ENCODE data around the gene TMEM178A.
A peak's percentile ranks its signal among the peaks of the same experiment; 100 is the strongest.
"Not testable (repeated sequence)": the region's sequence is repeated elsewhere in the genome, so short reads cannot be mapped to it uniquely, and the experiment has no call there.

The TMEM178A gene

DNA sequence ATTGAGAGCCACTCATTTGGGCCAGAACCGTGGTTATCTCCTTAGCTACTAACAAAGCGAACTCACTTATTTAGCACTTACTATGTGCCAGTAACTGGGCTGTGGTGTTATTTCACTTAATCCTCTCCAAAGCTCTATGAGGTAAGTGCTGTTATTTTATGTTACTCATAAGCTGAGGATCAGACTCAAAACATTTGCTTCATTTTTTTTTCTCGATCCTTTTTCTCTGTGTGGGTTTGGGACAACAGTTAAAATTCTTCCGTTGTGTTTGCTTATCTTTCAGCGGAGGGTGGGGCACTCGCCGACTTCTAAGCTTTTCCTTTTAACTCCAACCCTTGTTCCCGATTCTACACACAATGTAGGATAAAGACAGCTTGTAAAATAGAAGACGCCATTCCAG, 52.8 kb downstream of the TMEM178A start:
- DNase-seq, result no peak

DNA sequence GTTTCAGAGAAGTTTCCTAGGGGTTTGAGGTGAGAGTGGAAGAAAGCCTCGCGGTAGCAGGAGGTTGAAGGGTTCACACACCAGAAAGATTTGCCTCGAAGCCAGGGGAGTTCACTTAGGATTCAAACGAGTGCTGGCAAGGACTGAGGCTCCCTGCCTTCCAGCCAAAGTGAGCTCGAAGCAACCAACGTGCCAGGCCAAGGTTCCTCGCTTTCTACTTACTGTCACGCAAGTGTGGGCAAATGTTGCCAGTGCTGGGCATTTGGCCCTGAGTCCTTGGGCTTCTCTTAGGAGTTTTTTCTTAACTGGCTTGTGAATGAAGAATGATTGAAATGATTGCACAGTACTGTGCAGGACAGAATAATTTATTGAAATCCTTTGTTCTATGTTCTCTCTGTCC, 53.6 kb downstream of the TMEM178A start:
- DNase-seq, result no peak

DNA sequence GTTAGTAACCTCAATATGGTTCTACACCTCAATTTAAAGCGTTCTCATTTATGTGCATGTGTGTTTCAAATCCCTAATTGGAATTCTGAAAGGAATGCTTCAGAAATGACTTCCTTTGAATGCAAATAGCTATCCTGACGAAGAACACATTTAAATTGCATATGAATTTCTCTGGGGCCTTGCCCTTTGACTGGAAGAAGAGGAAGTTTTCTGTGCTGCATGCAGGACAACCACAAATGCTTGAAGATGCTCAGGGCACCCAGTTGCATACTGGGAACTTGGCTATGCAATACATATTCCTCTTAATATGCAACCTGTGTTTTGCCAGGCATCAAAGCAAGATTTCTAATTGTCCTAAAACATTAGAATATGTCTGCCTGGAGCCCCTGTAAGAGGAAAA, 55.3 kb downstream of the TMEM178A start:
- DNase-seq, result no peak

DNA sequence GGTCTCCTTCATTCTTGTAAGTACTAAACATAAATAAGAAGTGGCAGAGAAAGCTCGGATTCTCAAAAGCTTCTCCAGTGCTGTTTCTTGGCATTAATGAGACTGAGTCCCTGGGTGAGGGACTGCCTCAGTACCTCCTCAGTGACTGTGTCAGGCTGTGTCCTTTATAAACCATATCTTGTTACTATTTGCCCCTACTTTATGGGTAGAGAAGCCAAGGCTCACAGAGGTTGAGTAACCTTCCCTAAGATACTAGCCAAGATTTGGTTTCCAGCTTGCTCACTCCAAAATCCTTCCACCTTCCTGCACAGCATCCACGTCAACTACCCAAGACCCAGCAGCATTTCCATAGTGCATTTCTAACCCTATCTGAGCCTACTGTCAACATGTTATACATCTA, 57.8 kb downstream of the TMEM178A start:
- no peak for DNase-seq

DNA sequence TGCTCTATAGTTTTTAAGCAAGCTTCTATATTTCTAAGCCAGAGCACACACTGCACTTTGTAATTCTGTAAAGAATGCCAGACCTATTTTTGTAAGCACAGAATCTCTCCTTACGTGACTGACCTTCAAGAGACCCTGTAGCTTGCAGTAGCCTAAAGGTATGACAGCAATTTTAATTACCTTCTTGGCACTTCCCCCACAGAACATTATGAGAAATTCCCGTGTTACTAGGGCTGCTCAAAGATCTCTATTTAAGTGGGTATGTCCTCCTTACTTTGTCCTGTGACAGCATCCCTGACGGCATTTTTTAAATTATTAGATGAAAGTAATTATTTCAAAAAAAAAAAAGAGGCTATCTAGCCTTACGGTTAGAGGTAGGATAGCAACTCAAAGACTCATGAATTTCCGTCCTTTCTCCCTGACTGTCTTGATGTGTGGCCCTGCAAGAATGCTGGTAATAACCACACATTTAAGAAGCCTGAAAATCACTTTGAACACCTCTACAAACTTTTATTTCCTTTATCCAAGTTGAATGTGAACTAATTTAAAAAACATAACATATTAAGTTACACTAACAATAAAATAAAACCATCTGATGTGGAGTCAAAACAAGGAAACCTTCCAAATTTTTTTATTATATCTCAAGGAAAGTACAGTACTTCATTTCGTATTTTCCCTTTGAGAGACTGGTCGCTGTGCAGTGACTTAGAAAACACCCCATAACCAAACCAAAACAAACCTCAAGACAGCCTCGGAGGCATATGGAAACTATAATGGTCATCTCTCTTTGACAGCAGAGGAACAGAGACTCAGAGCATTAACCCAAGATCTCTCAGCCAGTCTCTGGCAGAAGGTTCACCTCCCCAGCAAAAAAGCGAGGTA, 58.5 kb downstream of the TMEM178A start:
- DNase-seq, result no peak

DNA sequence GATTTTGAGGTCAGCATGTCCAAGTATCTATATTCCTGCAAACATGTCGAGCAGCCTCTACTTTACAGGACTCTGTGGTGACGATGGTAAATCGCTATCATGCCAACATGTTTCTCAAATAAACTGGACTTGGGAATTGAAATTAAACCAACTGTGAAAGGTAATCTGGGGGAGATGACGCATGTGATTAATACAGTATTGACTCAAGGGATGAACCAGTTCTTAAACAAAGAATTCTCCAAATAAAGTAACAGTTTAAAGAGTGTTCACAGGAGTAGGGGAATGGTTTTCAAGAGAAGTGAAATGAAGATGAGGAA, 59.1 kb downstream of the TMEM178A start:
- DNase-seq, result no peak

DNA sequence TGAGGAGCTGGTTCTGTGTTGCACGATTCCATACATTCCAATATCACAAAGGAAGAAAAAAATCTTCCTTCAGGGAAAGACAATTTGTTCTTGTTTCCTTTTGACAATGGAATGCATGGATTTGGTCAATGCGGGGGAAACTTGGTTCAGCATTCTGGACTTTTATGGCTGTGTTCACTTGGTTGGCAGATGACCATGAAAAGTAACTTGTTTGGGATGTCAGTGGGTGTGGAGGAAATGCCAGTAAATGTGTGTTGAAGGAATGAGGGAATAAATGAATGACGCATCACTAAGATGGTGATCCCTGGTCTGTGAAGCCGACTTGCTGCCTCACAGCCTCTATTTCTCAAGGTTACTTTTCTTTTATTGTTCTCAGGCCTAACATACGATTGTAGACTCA, 59.7 kb downstream of the TMEM178A start:
- DNase-seq, result no peak

DNA sequence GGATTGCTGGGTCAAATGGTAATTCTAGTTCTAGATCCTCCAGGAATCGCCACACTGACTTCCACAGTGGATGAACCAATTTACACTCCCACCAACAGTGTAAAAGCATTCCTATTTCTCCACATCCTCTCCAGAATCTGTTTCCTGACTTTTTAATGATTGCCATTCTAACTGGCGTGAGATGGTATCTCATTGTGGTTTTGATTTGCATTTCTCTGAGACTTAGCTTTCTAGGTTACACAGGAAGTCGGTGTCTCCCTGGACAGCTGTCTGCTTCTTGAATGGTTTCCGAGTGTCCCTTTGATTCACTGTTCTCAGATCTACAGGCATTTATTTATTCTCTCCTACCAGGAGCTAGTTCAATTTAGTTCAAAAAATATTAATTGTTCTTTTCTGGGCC, 62.4 kb downstream of the TMEM178A start:
- DNase-seq, result not testable (repeated sequence)

DNA sequence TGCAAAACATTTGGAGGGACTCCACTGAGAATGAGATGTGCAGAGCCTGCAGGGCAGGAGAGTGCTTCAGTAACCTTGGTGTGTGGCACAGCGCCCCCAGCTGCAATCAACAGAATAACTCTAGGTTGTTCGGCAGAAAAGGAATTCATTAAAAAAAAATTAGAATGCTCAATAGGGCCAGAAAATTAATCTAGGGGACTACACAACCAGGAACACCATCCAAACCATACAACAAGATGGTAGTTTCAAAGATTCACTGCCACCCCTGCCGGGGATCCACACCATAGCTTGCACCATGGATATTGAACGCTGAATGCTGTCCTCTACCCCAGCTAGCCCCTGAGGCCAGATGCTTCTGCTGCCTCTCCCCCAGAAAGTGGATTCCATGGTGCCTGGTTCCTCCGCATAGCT, 63.2 kb downstream of the TMEM178A start:
- peak; percentile 26 for DNase-seq

DNA sequence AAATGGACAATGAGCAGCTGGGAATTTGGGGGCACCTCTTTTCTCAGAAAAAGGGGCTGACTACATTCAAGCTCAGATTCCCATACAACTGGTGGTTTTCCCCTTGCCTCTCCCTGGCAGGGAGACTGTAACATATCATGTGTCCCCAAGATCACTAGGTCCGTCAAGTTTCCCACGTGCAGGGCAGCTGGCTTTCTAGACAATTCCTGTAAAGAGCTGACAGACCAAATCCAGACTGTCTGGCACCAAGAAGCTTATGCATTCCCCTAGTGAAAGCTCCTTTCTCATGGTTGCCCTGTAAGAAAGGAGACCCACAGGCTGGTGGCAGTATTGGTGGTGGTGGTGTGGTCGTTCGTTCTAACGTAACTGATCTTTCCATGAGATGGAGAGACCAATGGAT, 64.6 kb downstream of the TMEM178A start:
- no peak for DNase-seq

DNA sequence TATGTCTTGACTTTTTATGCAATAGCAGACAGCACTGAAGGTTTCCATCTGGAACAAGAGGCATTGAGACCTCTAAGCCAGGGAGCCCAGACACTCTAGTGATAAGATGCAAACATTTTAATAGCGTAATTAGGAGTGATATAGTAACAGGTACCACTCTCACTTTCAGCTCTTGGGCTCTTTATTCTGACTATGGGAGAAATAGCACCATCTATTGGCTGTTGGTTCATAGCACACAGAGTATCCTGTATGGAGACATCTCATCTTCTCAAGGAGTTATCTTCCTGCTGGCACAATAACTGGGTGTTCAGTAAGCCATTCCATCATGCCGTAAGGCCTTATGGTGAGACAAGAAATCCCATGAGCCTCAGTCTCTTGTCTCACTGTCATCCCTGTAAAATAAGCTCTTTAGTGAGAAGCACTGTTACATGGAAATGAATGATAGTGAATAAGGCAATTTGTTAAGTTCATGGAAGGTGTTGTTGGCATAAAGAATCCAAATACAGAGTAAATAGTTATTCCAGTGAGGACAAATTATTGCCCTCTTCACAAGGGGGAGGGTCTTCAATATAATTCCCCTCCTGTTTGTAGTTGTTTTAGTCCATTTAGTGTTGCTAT, 65.1 kb downstream of the TMEM178A start:
- peak; percentile 35 for DNase-seq

DNA sequence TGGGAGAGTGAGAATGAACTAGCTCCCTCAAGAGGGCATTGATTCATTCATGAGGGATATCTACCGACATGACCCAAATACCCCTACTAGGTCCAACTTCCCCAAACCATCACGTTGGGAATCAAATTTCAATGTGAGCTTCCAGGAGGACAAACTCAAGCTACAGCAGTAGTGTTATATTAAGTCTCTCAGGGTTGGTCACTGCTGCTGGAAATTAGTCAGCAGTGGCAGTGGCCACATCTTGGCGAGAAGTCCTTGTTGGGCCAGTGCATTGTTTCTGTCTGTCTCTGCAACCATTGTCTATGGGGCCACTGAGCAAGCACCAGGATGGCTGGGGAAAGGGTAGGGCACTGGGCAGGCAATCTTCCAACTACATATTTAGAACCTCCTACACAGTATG, 65.8 kb downstream of the TMEM178A start:
- no peak for DNase-seq

DNA sequence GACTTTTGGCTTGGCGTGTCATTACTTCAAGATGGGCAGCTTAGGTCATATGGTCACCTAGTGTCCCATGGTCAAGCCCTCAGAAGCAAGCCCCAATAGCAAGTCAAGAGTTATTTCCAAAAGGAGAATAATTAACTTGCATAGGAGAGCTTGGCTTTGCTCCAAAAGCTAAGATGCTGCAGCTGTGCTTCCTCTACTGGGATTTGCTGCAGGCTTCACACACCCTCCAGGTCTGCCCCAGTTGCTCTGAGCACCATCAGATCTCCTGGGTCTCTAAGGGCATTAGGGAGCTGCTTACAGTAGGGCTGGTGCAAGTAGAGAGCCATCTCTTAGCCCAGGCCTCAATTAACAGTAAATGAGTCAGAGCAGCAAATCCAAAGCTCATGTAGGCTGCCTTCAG, 66.8 kb downstream of the TMEM178A start:
- peak; percentile 41 for DNase-seq

DNA sequence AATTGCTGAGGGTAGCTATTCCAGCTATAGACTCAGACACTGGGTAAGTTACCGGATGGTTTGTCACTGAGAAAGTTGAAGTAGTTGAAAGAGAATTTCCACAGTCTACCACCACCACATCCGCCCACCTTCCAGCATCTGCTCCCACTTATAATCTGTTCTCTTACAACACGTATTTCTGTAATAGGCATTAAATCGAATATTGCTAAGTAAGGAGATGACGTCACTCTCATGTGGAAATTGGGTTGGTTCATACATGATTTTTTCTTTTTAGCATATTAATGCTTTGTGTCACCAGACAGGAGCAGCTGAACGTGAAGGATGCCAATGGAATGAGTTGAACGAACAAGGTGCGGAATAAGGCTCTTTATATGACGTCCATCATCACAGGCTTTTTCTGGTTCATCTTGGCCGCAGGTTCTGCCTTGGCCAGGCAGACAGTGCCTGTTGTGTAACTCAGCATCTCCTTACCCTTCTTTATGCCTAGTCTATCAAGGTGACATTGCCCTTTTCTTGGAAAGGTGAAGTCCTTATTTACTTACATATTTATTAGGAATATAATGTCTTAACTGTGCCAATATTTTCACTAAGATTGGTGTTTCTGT, 67.5 kb downstream of the TMEM178A start:
- no peak for DNase-seq

DNA sequence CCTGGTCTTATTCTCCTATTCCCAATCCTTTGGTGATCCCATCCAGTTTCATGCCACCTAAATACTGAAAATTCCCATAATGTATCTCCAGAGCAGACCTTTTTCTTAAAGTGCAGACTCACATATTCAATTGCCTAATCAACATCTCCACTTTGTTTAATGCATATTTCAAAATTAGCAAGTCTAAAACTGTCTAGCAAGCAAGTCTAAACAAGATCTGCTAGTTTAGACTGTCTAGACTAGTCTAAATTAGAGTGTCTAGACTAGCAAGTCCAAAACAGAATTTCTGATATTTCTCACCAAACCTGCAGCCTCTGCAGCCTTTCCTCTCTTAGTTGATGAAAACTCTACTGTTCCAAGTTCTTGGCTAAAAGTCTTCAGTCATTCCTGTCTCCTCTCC, 68.7 kb downstream of the TMEM178A start:
- DNase-seq, result no peak

DNA sequence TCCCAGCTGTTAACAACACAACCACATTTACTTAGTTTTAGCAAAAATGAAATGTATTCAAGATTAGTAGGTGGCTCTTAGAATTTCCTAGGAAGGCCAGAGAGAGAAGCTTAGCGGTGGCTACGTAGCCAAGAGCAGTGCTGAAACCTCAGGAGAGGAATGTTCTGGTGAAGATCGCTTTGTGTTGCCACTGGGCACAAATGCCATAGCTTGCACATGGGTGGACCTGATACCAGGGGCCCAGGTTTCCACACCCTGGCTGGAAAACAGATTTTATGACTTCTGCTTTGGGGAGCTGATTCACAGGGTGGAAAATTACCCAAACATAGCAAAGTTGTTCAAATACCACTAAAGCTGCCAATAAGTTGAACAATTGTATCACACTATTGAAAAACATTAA, 69.9 kb downstream of the TMEM178A start:
- DNase-seq, result no peak

DNA sequence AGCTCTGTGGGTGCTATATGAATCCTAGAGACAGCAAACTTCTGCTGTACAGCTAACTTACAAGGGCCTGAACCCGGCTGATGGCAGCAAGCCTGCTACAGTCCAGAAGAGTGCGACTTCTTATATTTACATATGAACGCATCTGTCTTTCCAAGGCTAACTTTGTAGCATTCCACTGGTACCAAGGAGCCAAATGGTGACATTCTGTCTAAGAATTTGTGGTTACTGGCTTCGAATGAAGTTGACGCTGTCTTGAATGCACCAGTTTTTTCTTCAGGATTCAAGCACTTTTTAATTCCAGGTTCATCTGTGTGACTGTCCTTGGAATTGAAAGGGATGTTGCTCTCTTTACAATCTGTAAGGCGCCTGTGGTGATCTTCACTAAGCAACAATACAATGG, 70.9 kb downstream of the TMEM178A start:
- DNase-seq, result no peak

DNA sequence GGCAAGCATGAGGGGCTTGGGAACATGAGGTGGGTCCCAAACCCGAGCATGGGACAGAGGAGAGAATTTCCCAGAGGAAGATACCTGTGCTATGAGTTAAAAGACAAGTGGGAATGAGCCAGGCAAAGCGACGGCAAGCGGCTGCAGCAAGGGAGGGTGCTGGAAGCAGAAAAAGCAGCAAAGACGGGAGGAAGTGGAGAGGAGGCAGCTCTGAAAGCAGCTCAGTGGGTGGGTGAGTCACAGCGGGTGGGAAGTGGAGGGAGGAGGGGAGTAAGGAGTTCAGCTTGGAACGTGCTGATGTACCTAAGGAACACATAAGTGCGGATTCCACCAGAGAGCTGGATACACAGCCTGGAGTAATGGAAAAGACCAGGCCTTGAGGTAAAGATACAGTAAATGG, 71.9 kb downstream of the TMEM178A start:
- no peak for DNase-seq

DNA sequence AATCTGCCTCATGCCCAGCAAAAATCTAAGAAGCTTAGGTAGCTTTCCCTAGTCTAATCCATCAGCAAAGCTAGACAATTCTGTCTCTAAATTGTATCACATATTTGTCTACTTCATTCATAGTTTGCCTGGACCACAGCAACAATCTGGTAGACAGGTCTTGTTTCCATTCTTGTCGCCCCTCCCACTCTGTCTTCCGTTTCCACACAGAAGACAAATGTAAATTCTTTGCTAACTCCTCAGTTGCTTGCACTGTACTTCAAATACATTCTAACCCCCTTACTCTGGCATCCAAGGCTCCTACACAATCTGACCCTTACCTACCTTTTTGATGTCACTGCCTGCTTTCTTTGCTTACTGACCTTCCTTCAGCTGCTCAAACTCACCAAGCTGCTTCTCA, 73.2 kb downstream of the TMEM178A start:
- no peak for DNase-seq

DNA sequence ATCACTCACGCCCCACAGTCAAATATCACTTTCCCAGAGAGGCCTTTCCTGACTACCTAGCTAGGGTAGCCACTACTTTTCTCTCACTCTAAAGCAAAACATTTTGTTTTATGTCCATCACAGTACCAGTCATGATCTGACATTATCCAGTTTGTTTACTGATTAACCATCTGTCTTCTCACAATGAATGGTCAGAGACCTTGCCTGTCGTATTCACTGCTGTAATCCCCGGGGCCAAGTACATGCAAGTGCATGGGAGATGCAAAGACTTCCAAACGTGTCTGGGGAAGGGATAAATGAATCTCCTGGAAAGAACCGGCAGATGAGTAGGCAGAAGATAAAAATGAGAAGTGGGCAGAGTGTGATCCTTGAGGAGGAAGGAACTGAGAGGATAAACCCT, 73.7 kb downstream of the TMEM178A start:
- DNase-seq, result no peak

DNA sequence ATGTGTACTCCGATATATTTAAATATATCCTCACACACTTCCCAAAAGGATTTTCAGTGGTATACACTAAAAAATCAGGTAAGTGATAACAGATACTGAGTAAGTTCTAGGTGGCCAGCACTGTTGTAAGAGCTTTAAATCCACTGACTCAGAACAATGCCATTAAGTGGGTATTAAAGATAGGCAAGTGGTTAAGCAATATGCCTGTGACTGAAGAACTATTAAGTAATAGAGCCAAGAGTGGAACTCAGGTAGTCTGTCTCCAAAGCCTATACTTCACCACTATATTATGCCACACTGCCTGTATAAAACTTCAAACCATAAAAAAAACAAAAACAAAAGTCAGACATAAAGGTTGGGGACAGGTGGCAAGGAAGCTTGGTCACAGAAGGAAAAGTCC, 76.2 kb downstream of the TMEM178A start:
- no peak for DNase-seq

DNA sequence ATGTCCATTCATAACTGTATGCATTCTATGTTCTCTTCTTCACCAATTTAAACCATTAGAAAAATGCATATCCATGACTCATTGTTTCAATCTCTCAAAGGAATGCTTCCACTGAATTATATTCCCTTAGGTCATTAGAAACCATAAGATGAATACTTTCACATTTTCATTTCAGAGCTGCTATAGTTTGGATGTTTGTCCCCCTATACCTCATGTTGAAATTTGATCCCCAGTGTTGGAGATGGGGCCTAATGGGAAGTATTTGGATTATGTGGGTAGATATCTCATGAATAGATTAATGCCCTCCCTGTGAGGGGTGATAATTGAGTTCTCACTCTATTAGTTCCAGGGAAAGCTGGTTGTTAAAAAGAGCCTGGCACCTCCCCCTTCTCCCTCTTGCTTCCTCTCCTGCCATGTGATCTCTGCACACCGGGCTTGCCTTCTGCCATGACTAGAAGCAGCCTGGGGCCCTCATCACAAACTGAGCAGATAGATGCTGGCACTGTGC, 77.6 kb downstream of the TMEM178A start:
- no peak for DNase-seq

DNA sequence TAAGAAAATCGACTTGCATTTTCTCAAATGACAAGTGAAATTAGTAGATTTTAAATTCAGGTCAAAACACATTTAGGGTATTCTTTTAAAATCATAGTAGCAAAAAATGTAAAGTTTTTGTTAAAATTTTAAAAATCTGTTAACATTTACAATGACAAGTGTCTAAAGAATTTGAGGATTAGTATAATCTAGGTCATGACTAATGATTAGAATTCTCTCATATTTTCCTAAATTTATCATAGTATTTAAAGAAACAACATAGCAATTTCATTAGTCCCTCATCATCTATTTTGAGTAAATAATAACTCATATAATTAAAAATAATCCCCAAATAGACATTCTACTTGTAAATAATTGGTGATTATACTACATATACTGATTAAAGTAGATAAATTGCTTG, 89.7 kb downstream of the TMEM178A start:
- no peak for DNase-seq

DNA sequence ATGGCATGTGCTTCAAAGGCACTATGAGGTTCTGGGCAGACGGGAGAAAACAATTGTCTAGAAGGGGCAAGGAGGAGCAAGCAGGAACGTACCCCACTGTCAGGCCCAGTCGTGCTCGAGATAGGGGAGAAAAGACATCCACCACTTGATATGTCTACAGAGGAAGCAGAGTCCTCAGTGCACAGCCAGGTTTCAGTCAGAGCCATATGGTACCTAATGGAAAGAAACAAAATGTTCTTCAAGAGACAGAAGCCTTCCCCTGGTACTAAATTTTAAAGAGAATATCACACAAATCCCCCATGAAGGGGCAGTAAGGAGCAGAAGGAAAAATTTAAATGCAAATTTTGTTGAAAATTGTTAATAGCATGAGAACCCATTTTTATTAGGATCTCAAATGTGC, 91.4 kb downstream of the TMEM178A start:
- no peak for DNase-seq

Measured in NCI-H1694 (cell line).